GM12801 (cell line): ENCODE data around the gene ASPM.

Experiments used
- CTCF ChIP-seq: IDR thresholded peaks from one replicate; pipeline ENCODE4 v1.5.1; 2011; ENCODE audit warnings: control low read depth; ENCODE audit not compliant: insufficient read length; ENCODE audit errors: extremely low read depth

The ASPM gene

GRCh38 chr1:197143276-197143675 is 3.2 kb downstream of the ASPM start:
- no peak for TF ChIP-seq CTCF

DNA sequence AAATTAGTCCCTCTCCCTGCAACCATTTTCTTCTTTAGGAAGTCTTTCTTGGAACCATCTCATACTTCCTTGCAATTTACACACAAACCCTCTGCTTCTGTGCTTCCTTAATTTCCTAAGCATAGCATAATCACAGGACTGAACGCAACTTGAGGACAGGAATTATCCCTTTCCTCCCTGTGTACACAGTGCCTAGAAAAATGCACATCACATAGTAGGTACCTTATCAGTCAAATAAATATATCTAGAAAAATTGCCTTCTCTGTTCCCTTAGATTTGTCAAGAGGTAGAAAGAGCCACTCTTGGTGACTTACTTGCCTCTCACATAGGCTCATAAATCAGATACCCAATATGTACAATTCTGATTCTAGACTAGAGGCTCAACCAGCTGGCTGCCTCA is 4.9 kb downstream of the ASPM start:
- TF ChIP-seq CTCF, result no peak

- no peak for TF ChIP-seq CTCF
Observed at GRCh38 chr1:197140121-197140520, 6.3 kb downstream of the ASPM start.

DNA sequence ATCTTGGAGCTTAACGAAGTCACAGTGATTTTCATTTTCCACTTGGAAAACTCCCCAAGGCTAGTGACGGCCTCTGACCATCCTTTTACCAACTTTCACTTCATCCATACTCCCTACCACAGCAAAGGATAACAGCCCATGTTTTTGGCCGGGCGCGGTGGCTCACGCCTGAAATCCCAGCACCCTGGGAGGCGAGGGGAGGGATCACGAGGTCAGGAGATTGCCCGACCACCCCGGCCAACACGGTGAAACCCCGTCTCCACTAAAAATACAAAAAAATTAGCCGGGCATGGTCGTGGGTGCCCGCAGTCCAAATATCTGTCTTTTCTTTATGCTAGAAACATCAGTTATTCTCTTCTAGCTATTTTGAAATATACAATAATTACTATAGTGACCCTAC is 7.3 kb downstream of the ASPM start:
- no peak for TF ChIP-seq CTCF

GRCh38 chr1:197137322-197137721 is 9.1 kb downstream of the ASPM start:
- TF ChIP-seq CTCF, result no peak

DNA sequence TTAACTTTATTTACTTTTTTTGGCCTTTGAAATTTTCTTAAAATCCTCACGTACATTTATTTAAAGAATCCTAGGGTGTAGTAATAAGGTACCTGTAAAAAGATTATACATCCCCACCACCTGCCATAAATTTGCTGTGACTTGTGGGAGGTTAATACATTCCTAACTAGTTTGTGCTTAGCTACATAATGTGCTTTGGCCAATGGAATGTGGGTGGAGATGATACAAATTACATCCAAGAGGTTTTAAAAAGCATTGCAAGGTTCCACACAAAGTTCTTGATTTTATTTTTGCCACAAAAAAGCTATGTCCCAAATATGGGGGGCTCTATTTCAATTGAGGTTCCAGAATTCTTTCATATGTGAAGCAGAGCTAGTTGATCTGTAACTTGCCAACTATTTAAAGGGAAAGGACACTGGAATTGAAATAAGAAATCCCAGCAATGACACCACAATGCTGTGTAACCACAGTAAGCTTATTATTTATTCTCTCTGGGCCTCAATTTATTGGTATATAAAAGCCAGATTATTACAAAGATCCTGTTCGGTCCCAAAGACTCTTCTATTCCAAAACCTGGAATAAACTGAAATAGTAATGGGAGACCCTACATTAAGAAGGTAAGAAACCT is 15.7 kb downstream of the ASPM start:
- TF ChIP-seq CTCF, result no peak

GRCh38 chr1:197129698-197130097 is 16.8 kb downstream of the ASPM start:
- no peak for TF ChIP-seq CTCF

- no peak for TF ChIP-seq CTCF
Observed at GRCh38 chr1:197127246-197127912, 19.1 kb downstream of the ASPM start.
